Activated CD8-positive, alpha-beta T cell treated with anti-CD3 and anti-CD28 coated beads for 36 hours (primary cell): ENCODE measurements around the gene CENPP. TPM values are rescaled to one million over a fixed set of nuclear protein-coding genes. Genes with fewer than 3 reads are reported as not detected.

Source experiments
- ATAC-seq: fragments of 200-7000 bp; cut with Tn5 transposase; one replicate; pipeline ENCODE4 v1.10.0; 2021; ENCODE audit warnings: mild to moderate bottlenecking, moderate library complexity
- CTCF ChIA-PET: fragments of 350-600 bp; sonication (Branson Sonifier 250); formaldehyde crosslinking; loops from one replicate; lab custom pipeline; 2021; ENCODE audit warnings: antibody characterized with exemption; lab: Charles Lee
- POLR2A ChIA-PET: fragments of 350-600 bp; sonication (Branson Sonifier 250); formaldehyde crosslinking; loops from one replicate; lab custom pipeline; 2021; ENCODE audit warnings: antibody characterized with exemption; lab: Charles Lee
- DNase-seq: peaks from one replicate; pipeline ENCODE4 v3.0.0-alpha.2; 2020
- H3K27ac Mint-ChIP-seq: one replicate; pipeline ENCODE4 v1.8.0; 2021; ENCODE audit warnings: mild to moderate bottlenecking, mixed read lengths
- H3K27me3 Mint-ChIP-seq: one replicate; pipeline ENCODE4 v1.8.0; 2021; ENCODE audit warnings: mixed read lengths
- H3K36me3 Mint-ChIP-seq: one replicate; pipeline ENCODE4 v1.8.0; 2021; ENCODE audit warnings: low read depth, mixed read lengths
- H3K4me1 Mint-ChIP-seq: one replicate; pipeline ENCODE4 v1.8.0; 2021; ENCODE audit warnings: low read depth, mixed read lengths
- H3K4me3 Mint-ChIP-seq: one replicate; pipeline ENCODE4 v1.8.0; 2021; ENCODE audit warnings: mild to moderate bottlenecking, moderate library complexity, mixed read lengths
- H3K9me3 Mint-ChIP-seq: one replicate; pipeline ENCODE4 v1.8.0; 2021; ENCODE audit warnings: mixed read lengths
- intact Hi-C: fragments of 100-400 bp; cut with micrococcal nuclease; formaldehyde crosslinking; loops from one replicate; pipeline ENCODE4 v1.10.0; 2022
- total RNA-seq, 2 experiments: library from RNA; stranded (reverse); gene quantifications; one replicate each; pipeline ENCODE4 v1.2.3, GENCODE V29; 2021
- TF ChIP-seq, protein P1 (sequence below): fragments of 200-600 bp; IDR thresholded peaks from one replicate; pipeline ENCODE4 v1.8.0; 2022; ENCODE audit warnings: antibody characterized with exemption, mild to moderate bottlenecking

CENPP gene
- total RNA-seq, 2 experiments from 2014 or later, result 22.5 to 28.7 TPM

DNA sequence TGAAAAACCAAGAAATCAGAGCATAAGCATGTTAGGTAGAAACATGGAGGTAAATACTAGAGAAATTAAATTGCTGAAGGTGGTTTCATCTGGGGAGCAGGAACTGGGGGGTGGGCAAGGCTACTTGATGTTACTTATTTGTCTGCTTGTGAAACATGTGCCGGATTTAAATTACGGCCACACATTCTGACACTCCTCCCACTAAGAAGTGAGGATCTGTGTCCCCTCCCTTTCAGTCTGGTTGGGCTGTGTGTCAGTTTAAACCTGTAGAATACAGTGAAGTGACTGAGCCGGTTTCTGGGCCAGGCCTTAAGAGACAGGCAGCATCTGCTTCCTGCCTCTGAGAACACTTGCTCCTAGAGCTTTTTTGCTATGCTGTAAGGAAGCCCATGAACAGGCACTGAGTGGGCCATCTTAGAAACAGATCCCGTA lies 29.9 kb upstream of the CENPP start:
- Mint-ChIP-seq H3K27ac (peak overlapping the region; percentile 71), H3K9me3 (no peaks in the 10 kb centered on the region), H3K4me1 (peaks cover 43% of the 10 kb centered on the region), H3K36me3 (peaks cover 53% of the 10 kb centered on the region), H3K4me3 (no peak overlapping the region), H3K27me3 (no peaks in the 10 kb centered on the region)
- TF ChIP-seq, protein P1, sequence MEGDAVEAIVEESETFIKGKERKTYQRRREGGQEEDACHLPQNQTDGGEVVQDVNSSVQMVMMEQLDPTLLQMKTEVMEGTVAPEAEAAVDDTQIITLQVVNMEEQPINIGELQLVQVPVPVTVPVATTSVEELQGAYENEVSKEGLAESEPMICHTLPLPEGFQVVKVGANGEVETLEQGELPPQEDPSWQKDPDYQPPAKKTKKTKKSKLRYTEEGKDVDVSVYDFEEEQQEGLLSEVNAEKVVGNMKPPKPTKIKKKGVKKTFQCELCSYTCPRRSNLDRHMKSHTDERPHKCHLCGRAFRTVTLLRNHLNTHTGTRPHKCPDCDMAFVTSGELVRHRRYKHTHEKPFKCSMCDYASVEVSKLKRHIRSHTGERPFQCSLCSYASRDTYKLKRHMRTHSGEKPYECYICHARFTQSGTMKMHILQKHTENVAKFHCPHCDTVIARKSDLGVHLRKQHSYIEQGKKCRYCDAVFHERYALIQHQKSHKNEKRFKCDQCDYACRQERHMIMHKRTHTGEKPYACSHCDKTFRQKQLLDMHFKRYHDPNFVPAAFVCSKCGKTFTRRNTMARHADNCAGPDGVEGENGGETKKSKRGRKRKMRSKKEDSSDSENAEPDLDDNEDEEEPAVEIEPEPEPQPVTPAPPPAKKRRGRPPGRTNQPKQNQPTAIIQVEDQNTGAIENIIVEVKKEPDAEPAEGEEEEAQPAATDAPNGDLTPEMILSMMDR, result no peak
- intact Hi-C loops, result no loop called here
- ATAC-seq, result no peak
- POLR2A ChIA-PET, result interaction anchor here (0.6 kb wide), 1 partner anchor 38 kb away, joined by 3 read pairs; no protein-coding TSS in a partner anchor
- CTCF ChIA-PET, result no interaction called here
- peak; percentile 7 for DNase-seq

DNA sequence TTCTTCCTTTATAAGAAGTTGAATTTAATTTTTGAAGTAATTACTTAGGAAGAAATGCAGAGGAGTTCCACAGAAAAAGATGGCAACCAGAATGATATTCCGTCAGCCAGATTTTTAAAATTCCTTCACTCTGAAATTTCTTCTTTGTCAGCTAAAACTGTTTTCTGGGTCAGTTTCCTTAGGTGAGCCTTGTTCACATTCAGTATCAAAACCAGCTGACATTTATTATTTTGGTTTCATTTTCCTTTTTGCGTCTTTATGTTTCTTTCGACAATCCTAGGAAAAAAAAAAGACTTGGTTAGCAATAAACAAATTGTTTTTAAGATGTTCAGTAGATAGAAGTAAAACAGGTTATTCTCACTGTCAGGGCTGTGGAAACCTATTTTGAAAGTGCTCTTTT lies 28.1 kb upstream of the CENPP start:
- H3K27ac Mint-ChIP-seq, result peak overlapping the region; percentile 84
- intact Hi-C loops, result no loop called here
- H3K27me3 Mint-ChIP-seq, result no peaks in the 10 kb centered on the region
- ChIA-PET POLR2A (no interaction called here), CTCF (interaction anchor here (0.8 to 0.9 kb wide), 2 partner anchors 10 to 22 kb away, joined by 3 to 4 read pairs; no protein-coding TSS in a partner anchor)
- peaks cover 32% of the 10 kb centered on the region for H3K4me1 Mint-ChIP-seq
- no peak overlapping the region for H3K4me3 Mint-ChIP-seq
- ATAC-seq (no peak), DNase-seq (no peak)
- TF ChIP-seq, protein P1, result no peak
- peaks cover 47% of the 10 kb centered on the region for H3K36me3 Mint-ChIP-seq
- no peaks in the 10 kb centered on the region for H3K9me3 Mint-ChIP-seq

DNA sequence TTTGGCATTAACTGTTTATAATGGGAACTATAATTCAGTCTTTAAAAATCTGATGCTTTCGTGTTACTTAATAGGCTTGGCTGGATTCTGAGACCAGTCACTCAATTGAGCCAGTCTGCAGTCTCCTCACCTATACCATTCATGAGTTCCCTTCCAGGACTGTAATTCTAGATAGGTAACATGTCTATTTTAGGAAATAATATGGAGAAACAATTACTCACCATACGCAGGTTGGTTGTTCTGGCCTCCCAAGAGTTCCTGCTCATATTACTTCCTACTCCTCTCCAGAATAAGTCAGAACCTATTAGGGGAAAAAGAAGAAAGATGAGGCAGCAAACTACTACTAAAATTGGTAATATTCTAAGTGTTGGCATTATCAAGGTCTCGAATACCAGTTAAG lies 27.7 kb upstream of the CENPP start:
- intact Hi-C loops, result no loop called here
- DNase-seq (no peak), ATAC-seq (no peak)
- no peaks in the 10 kb centered on the region for H3K9me3 Mint-ChIP-seq
- H3K27me3 Mint-ChIP-seq, result no peaks in the 10 kb centered on the region
- peak overlapping the region; percentile 84 for H3K27ac Mint-ChIP-seq
- TF ChIP-seq, protein P1, result no peak
- peaks cover 28% of the 10 kb centered on the region for H3K4me1 Mint-ChIP-seq
- POLR2A ChIA-PET, result interaction anchor here (1.6 kb wide), 1 partner anchor 21 kb away, joined by 3 read pairs; no protein-coding TSS in a partner anchor
- peaks cover 47% of the 10 kb centered on the region for H3K36me3 Mint-ChIP-seq
- no peak overlapping the region for H3K4me3 Mint-ChIP-seq
- CTCF ChIA-PET, result no interaction called here

DNA sequence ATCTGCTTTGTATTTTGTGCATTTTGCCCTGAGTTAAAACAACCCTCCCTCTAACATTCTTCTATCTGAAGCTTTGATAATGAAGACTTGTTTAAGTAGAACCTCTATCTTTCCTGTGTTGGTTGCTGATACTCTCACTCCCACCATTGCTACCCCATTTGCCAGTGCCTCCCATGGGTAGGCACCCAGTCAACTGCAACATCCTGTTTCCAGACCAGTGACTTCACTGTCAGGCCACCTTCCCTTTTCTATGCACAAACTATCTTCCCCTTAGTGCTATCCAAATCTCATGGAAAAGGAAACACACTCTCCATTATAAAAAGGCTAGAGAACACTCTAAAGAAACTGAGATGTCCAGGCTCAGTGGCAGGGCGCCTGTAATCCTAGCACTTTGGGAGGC lies 26.6 kb upstream of the CENPP start:
- no peaks in the 10 kb centered on the region for H3K9me3 Mint-ChIP-seq
- TF ChIP-seq, protein P1, result no peak
- no peak for DNase-seq
- intact Hi-C loops, result no loop called here
- peaks cover 50% of the 10 kb centered on the region for H3K36me3 Mint-ChIP-seq
- peak overlapping the region; percentile 64 for H3K27ac Mint-ChIP-seq
- no peaks in the 10 kb centered on the region for H3K27me3 Mint-ChIP-seq
- POLR2A ChIA-PET, result interaction anchor here (1.2 to 2.1 kb wide), 3 partner anchors 11 to 27 kb away, joined by 3 to 4 read pairs (median 4); partner anchors contain the start of gene CENPP
- CTCF ChIA-PET, result interaction anchor here (1.5 kb wide), 1 partner anchor 159 kb away, joined by 4 read pairs; no protein-coding TSS in a partner anchor
- no peak overlapping the region for H3K4me3 Mint-ChIP-seq
- H3K4me1 Mint-ChIP-seq, result peaks cover 28% of the 10 kb centered on the region
- ATAC-seq, result no peak

DNA sequence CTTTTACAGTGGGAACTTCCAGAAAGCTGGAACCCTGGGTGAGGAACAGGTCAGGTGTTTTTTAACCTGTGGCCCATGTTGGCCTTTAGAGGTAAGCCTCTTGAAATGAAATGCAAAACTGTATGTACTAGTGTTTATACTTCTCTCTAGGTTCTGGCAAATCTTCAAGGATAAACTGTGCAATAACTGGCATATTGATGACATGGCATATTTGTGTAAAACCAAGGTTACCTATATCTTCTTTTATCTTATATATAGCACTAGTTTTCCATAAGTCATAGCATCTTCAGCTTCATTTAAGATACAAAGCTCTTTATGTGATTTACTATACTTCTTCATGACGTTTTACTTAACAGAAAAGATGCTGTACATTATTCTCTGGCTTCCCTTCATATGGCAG lies 24.8 kb upstream of the CENPP start:
- Mint-ChIP-seq H3K4me3 (no peak overlapping the region), H3K9me3 (no peaks in the 10 kb centered on the region), H3K4me1 (peaks cover 14% of the 10 kb centered on the region), H3K27me3 (no peaks in the 10 kb centered on the region), H3K36me3 (peaks cover 52% of the 10 kb centered on the region), H3K27ac (no peak overlapping the region)
- intact Hi-C loops, result no loop called here
- TF ChIP-seq, protein P1, result no peak
- ChIA-PET POLR2A (interaction anchor here (1.4 to 2.6 kb wide), 3 partner anchors 13 to 24 kb away, joined by 4 to 10 read pairs (median 4); partner anchors contain the start of genes CENPP and NOL8), CTCF (no interaction called here)
- DNase-seq (no peak), ATAC-seq (no peak)
